Right lobe of liver (tissue), 6 donors: Measurements from ENCODE around the gene NGF. TPM values are rescaled to one million over a fixed set of nuclear protein-coding genes. Genes with fewer than 3 reads are reported as not detected.

Experiments
- ATAC-seq, 4 donors: fragments of 200-7000 bp; cut with Tn5 transposase; one replicate each; pipeline ENCODE4 v1.9.1; 2020; ENCODE audit warnings: mild to moderate bottlenecking in 4 of 4, moderate library complexity in 4 of 4
- DNase-seq, 3 donors: peaks; one replicate each; pipeline ENCODE4 v3.0.0-alpha.2; 2020
- H3K27ac ChIP-seq, 3 donors: fragments of 200-600 bp; one replicate each; pipeline ENCODE4 v1.8.0; 2022
- H3K27me3 ChIP-seq, 2 donors: fragments of 200-600 bp; one replicate each; pipeline ENCODE4 v1.8.0; 2022
- H3K36me3 ChIP-seq, 4 donors: fragments of 200-600 bp; sonication (generic) in 1 of 4; one replicate each; pipeline versions ENCODE4 v1.5.1 to v1.8.0; 2017 to 2022; ENCODE audit warnings: control low read depth in 1 of 4
- H3K4me1 ChIP-seq, 4 donors: fragments of 200-600 bp; sonication (generic) in 1 of 4; one replicate each; pipeline versions ENCODE4 v1.5.1 to v1.8.0; 2017 to 2022; ENCODE audit warnings: control low read depth in 1 of 4
- H3K4me3 ChIP-seq, 3 donors: fragments of 200-600 bp; one replicate each; pipeline ENCODE4 v1.8.0; 2022
- H3K9me3 ChIP-seq, 4 donors: fragments of 200-600 bp; sonication (generic) in 1 of 4; one replicate each; pipeline versions ENCODE4 v1.5.1 to v1.8.0; 2017 to 2022; ENCODE audit warnings: control low read depth in 1 of 4
- CTCF ChIP-seq, 4 donors: fragments of 200-600 bp in 3 of 4; fragments of 450-650 bp in 1 of 4; IDR thresholded peaks; one replicate each; pipeline versions ENCODE4 v1.5.1 to v1.8.0; 2016 to 2022; ENCODE audit warnings: antibody characterized with exemption in 4 of 4, mild to moderate bottlenecking in 2 of 4
- POLR2A ChIP-seq: fragments of 450-650 bp; IDR thresholded peaks from one replicate; pipeline ENCODE4 v1.6.1; 2017; ENCODE audit warnings: antibody characterized with exemption, mild to moderate bottlenecking
- whole genome bisulfite sequencing: methylation state at CpG from one replicate; pipeline ENCODE4 v1.1.6; 2018; ENCODE audit warnings: low coverage, low lambda C conversion rate; ENCODE audit not compliant: insufficient coverage; ENCODE audit errors: missing lambda C conversion rate; 5-methylcytosine and 5-hydroxymethylcytosine counted together
- intact Hi-C, 2 donors: fragments of 100-400 bp; cut with DNase I; formaldehyde crosslinking; loops; one replicate each; pipeline versions ENCODE4 v1.11.2 to v1.14.1; 2022
- total RNA-seq, 6 experiments: library from RNA; depleted of rRNA in 2 of 6; stranded (reverse); fragments of >200 nt in 2 of 6; fragmentation: NEBNext Ultra II Directional in 3 of 6; extraction: Animal tissue kit (Norgen Biotek cat#: 25700) in 3 of 6; gene quantifications; one replicate each; pipeline versions ENCODE4 v1.1.0 to v1.2.4, GENCODE V29; 2016 to 2023
- donor health status: DM: no; HTN: yes; CAD: no.
- donor health status: DM: no; HTN: no; CAD: no.
- donor health status: DM: no; HTN: no; CAD: no.
- donor health status: DM: no; HTN: yes; CAD: no.
- donor health status: DM: no; HTN: yes; CAD: no.

The NGF gene
- total RNA-seq, 6 experiments from 2014 or later, result 0.22 to 1.3 (median 0.49) TPM

GRCh38 chr1:115283681-115284146 lies 54.3 kb downstream of the NGF start:
- no peak for ATAC-seq
- intact Hi-C loops, result no loop called here
- H3K4me3 ChIP-seq, result no peak overlapping the region
- no peaks in the 10 kb centered on the region for H3K4me1 ChIP-seq
- TF ChIP-seq CTCF (IDR thresholded peaks at IDR 0.05), result no peak
- TF ChIP-seq POLR2A, result no peak
- no peaks in the 10 kb centered on the region for H3K36me3 ChIP-seq
- peak overlapping the region in 2 of 3 donors; percentile 16 to 64 for H3K27ac ChIP-seq
- no peak for DNase-seq
- 40% methylated on average over 1 of the region's 20 CpGs for WGBS
- no peaks in the 10 kb centered on the region for H3K9me3 ChIP-seq
- H3K27me3 ChIP-seq, result no peaks in the 10 kb centered on the region

DNA sequence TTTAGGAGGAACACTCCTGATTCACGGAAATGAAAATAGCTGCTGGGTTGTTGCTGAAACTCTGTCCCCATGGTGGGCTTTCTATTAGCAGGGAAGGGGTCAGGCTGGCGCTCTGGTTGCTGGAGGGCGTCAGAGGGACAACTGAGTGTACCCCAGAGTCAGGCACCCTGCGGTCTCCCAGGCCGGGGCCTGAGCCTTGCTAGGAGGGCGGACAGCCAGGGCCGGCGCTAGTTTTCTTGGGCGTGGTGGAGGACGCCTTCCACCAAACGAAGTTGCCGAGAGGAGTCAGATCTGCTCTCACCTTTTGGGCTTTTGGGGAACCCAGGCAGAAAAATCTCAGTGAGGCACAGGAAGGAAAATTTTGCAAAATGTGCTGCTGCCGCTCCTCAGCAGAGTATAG lies 54.8 kb downstream of the NGF start:
- Histone ChIP-seq H3K27me3 (no peaks in the 10 kb centered on the region), H3K4me3 (no peak overlapping the region), H3K9me3 (no peaks in the 10 kb centered on the region), H3K27ac (peak overlapping the region in 2 of 3 donors; percentile 16 to 64), H3K4me1 (no peaks in the 10 kb centered on the region), H3K36me3 (no peaks in the 10 kb centered on the region)
- no peak for TF ChIP-seq POLR2A
- TF ChIP-seq CTCF (IDR thresholded peaks at IDR 0.05), result no peak
- DNase-seq (no peak), ATAC-seq (no peak)
- intact Hi-C loops, result no loop called here
- WGBS, result 60% methylated on average over 5 of the region's 13 CpGs

DNA sequence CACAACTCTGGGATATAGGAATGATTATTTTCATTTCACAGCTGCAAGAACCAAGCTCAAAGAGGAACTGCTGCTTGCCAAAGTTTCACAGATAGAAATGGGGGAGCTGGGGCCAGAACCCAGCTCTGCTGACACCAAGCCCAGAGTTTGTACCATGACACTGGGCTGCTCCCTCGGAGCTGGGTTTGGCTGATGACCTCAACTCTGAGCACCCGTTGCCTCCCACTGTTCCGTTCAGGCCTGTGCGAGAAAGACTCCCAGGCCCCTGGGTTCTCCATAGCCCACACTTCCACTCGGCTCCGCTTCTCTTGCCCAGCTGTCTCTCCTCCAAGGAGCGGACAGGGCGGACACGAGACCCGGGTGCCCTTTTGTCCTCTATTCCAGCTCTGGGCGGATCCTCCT lies 55.2 kb downstream of the NGF start:
- peak in 2 of 3 donors; percentile 22 to 55 for DNase-seq
- intact Hi-C loops, result no loop called here

DNA sequence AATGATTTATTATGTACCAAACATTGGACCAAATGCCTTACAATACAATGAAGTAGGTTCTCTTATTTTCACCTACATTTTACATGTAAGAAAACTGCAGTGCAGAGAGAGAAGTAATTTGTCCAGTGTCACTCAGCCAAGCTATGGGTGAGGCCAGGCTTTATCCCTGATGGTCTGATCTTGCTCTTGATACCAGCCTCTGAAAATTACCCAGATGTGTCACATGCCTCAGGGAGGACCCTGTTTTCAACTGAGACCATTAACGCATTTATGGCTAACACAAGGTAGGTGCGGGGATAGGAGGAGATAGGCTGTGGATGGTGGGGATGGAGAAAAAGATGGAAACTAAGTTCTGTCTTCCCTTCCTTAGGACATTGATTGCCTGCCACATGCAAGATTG lies 56.9 kb downstream of the NGF start:
- H3K27me3 ChIP-seq, result no peaks in the 10 kb centered on the region
- 92% methylated on average over 2 of the region's 2 CpGs for WGBS
- H3K4me3 ChIP-seq, result no peak overlapping the region
- intact Hi-C loops, result no loop called here
- ATAC-seq, result no peak
- H3K9me3 ChIP-seq, result no peaks in the 10 kb centered on the region
- no peak for DNase-seq
- H3K27ac ChIP-seq, result no peak overlapping the region
- no peak for TF ChIP-seq POLR2A
- no peak for TF ChIP-seq CTCF (IDR thresholded peaks at IDR 0.05)
- H3K36me3 ChIP-seq, result no peaks in the 10 kb centered on the region
- H3K4me1 ChIP-seq, result no peaks in the 10 kb centered on the region

More for the DNA sequence above, 55.2 kb downstream of the NGF start:
- Histone ChIP-seq H3K27me3 (no peaks in the 10 kb centered on the region), H3K4me1 (no peaks in the 10 kb centered on the region), H3K4me3 (no peak overlapping the region), H3K36me3 (no peaks in the 10 kb centered on the region), H3K27ac (peak overlapping the region in 1 of 3 donors; percentile 16), H3K9me3 (no peaks in the 10 kb centered on the region)
- TF ChIP-seq POLR2A (no peak), CTCF (IDR thresholded peaks at IDR 0.05) (no peak)
- 51% methylated on average over 4 of the region's 11 CpGs for WGBS
- ATAC-seq, result peak; percentile 34 to 70 (median 66)

DNA sequence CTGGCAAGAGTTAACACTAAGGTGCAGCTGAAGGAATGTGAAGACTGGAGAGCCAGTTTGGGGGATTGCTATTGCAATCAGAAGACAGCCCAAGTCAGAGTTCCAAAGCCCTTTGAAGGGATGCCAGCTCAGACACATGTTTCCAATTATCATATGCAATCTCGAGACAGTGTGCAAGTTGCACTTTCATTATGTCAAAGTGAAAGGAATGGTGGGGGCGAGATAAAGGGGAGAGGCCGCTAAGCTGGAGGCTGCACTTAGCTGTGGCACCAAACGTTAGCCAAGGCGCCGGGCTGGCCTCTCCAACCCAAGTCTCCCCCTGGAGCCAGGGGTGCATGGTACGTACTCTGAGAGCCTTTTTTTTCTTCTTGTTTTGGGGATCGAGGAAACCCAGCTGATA lies 58.0 kb downstream of the NGF start:
- Histone ChIP-seq H3K27ac (no peak overlapping the region), H3K4me3 (no peak overlapping the region), H3K27me3 (no peaks in the 10 kb centered on the region), H3K9me3 (no peaks in the 10 kb centered on the region), H3K4me1 (no peaks in the 10 kb centered on the region), H3K36me3 (no peaks in the 10 kb centered on the region)
- no peak for ATAC-seq
- WGBS, result 73% methylated on average over 8 of the region's 8 CpGs
- TF ChIP-seq POLR2A (no peak), CTCF (IDR thresholded peaks at IDR 0.05) (no peak)
- intact Hi-C loops, result no loop called here
- no peak for DNase-seq
